Neural progenitor cell (in vitro differentiated cells): ENCODE data around the gene BTBD7.

Experiments
- CTCF ChIP-seq: fragments of 200-600 bp; sonication (generic); IDR thresholded peaks from 2 replicates; pipeline ENCODE4 v1.5.1; 2017; ENCODE audit warnings: antibody characterized with exemption, mild to moderate bottlenecking
- EZH2 ChIP-seq: fragments of 200-600 bp; sonication (generic); IDR thresholded peaks from 2 replicates; pipeline ENCODE4 v1.6.1; 2017; ENCODE audit warnings: antibody characterized with exemption, mild to moderate bottlenecking, moderate library complexity
- EZH2phosphoT487 ChIP-seq: fragments of 200-600 bp; sonication (generic); IDR thresholded peaks from 2 replicates; pipeline ENCODE4 v1.6.1; 2017; ENCODE audit warnings: antibody characterized with exemption

DNA sequence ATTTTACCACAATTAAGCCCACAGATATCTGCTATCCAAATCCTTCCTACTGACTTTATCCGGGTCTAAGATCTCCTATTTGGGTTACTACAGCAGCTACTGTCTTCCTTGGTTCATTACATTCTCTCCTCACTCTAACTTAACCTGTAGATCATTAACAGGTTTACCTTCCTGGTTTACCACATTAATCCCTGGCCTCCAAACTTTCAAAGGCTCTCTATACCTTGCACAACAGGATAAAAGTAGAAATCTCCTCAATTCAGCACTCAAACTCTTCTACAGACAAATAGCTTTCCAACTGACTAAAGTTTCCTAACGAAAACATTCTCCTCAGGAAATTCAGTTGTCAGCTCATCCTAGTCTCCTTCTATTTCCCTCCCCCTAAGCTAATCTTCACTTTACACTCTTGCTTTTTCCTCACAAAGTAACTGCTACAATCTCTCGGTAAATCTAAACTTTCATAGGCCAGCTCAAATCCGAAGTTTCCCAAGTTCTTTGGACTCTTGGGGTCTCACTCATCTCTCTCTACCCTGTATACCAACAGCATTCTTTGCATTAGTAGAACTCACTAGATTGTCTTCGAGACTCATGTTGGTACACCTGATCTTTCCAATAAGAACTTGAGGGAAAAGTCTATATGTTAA, 2.7 kb downstream of the BTBD7 start:
- TF ChIP-seq CTCF (no peak), EZH2 (no peak), EZH2phosphoT487 (no peak)
